Calu3 (cell line): ENCODE results near the gene TRDN. TPM values are rescaled to one million over a fixed set of nuclear protein-coding genes. Genes with fewer than 3 reads are reported as not detected.

ENCODE experiments used
- BruUV-seq: library from RNA; stranded (reverse); fragments of 400-500 nt; replicated peaks from 2 replicates; lab custom pipeline; 2021; lab: Mats Ljungman, UMichigan
- CTCF ChIA-PET: fragments of 300-600 bp; sonication (Branson Sonifier 250); formaldehyde crosslinking; loops from one replicate; lab custom pipeline; 2022; ENCODE audit warnings: antibody characterized with exemption; lab: Charles Lee
- DNase-seq: peaks from one replicate; pipeline ENCODE4 v3.0.0; 2022
- H3K27ac Mint-ChIP-seq: one replicate; pipeline ENCODE4 v1.8.0; 2022; ENCODE audit warnings: mixed read lengths; ENCODE audit not compliant: unreplicated experiment
- H3K27me3 Mint-ChIP-seq: one replicate; pipeline ENCODE4 v1.8.0; 2022; ENCODE audit warnings: mixed read lengths; ENCODE audit not compliant: unreplicated experiment
- H3K36me3 Mint-ChIP-seq: one replicate; pipeline ENCODE4 v1.8.0; 2022; ENCODE audit warnings: mild to moderate bottlenecking, moderate library complexity, mixed read lengths; ENCODE audit not compliant: insufficient read depth, unreplicated experiment
- H3K4me1 Mint-ChIP-seq: one replicate; pipeline ENCODE4 v1.8.0; 2022; ENCODE audit warnings: mild to moderate bottlenecking, low read depth, mixed read lengths; ENCODE audit not compliant: unreplicated experiment
- H3K4me3 Mint-ChIP-seq: one replicate; pipeline ENCODE4 v1.8.0; 2022; ENCODE audit warnings: mild to moderate bottlenecking, low read depth, moderate library complexity, mixed read lengths; ENCODE audit not compliant: unreplicated experiment
- H3K9me3 Mint-ChIP-seq: one replicate; pipeline ENCODE4 v1.8.0; 2022; ENCODE audit warnings: low read depth, mixed read lengths; ENCODE audit not compliant: unreplicated experiment
- intact Hi-C: fragments of 100-400 bp; cut with micrococcal nuclease; formaldehyde crosslinking; loops from one replicate; pipeline ENCODE4 v1.10.0; 2022; ENCODE audit not compliant: unreplicated experiment
- total RNA-seq: library from RNA; stranded (reverse); gene quantifications from 2 replicates; pipeline ENCODE4 v1.2.3, GENCODE V29; 2022
- TF ChIP-seq, protein P1 (sequence below): fragments of 200-600 bp; IDR thresholded peaks from one replicate; pipeline ENCODE4 v1.8.0; 2022; ENCODE audit warnings: antibody characterized with exemption; ENCODE audit not compliant: unreplicated experiment

The TRDN gene
- total RNA-seq, 1 experiment from 2014 or later = not detected

DNA sequence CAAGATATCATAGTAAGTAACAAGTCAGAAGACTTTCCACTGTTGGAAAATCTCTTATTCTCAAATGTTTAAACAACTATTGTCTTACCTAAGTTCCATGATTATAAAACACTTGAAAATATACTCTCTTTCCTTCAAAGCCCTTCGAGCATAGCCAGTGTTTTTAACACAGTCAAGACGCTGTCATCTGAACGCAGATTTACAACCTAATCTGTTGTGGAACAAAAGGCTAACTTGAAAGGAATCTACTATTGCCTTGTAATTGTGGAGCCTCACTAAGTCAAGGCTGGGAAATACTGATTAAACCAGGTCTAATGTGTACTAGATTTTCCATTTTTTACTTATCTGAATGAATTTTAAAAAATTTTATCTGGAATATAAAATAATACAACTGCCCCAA, 205.8 kb downstream of the TRDN start:
- H3K9me3 Mint-ChIP-seq = no peaks in the 10 kb centered on the region
- no peaks in the 10 kb centered on the region for H3K27me3 Mint-ChIP-seq
- H3K36me3 Mint-ChIP-seq = no peaks in the 10 kb centered on the region
- H3K4me3 Mint-ChIP-seq = no peak overlapping the region
- no peaks in the 10 kb centered on the region for H3K4me1 Mint-ChIP-seq
- CTCF ChIA-PET = no interaction called here
- H3K27ac Mint-ChIP-seq = no peak overlapping the region
- intact Hi-C loops = no loop called here
- TF ChIP-seq, protein P1, sequence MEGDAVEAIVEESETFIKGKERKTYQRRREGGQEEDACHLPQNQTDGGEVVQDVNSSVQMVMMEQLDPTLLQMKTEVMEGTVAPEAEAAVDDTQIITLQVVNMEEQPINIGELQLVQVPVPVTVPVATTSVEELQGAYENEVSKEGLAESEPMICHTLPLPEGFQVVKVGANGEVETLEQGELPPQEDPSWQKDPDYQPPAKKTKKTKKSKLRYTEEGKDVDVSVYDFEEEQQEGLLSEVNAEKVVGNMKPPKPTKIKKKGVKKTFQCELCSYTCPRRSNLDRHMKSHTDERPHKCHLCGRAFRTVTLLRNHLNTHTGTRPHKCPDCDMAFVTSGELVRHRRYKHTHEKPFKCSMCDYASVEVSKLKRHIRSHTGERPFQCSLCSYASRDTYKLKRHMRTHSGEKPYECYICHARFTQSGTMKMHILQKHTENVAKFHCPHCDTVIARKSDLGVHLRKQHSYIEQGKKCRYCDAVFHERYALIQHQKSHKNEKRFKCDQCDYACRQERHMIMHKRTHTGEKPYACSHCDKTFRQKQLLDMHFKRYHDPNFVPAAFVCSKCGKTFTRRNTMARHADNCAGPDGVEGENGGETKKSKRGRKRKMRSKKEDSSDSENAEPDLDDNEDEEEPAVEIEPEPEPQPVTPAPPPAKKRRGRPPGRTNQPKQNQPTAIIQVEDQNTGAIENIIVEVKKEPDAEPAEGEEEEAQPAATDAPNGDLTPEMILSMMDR = no peak
- no TSS peak for BruUV-seq
- no peak for DNase-seq

DNA sequence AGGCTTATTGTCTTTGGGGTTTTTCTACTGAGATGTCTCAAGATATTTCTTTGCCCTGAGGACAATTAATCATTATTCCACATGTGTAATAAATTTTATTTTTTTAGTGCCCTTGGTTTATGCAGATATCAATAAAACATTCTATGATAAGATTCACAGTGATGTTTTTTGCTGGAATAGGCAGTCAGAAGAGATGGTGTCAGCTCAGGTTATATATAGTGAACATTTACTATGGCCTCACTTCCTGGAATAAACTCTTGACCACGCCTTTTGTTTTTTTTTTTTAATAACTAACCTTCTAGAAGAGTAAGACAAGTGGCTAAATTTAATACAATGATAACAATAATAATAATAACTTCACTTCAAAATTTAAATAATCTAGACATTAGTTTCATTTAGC, 209.7 kb downstream of the TRDN start:
- BruUV-seq = no TSS peak
- no peak overlapping the region for H3K4me3 Mint-ChIP-seq
- H3K27ac Mint-ChIP-seq = no peak overlapping the region
- no peaks in the 10 kb centered on the region for H3K27me3 Mint-ChIP-seq
- intact Hi-C loops = no loop called here
- no peak for DNase-seq
- no peaks in the 10 kb centered on the region for H3K36me3 Mint-ChIP-seq
- H3K4me1 Mint-ChIP-seq = no peaks in the 10 kb centered on the region
- CTCF ChIA-PET = no interaction called here
- no peaks in the 10 kb centered on the region for H3K9me3 Mint-ChIP-seq
- TF ChIP-seq, protein P1 = no peak

DNA sequence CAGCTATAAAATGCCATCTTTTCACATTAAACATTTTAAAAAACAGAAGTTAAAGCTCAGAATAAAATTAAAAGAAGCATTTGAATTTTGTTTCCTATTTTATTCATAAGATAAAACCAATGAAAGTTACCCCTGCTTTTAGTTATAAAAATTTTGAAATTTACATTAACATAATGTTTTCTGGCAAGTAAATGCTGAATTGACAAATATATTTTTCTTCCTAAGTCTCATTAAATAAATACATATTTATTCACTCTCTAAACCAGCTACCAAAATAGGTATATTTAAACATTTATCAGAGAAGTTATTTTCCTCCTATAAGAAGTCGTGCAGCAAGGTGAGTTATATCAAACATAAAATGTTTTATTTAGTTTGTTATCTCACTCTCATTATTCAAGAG, 213.6 kb downstream of the TRDN start:
- no TSS peak for BruUV-seq
- TF ChIP-seq, protein P1 = no peak
- Mint-ChIP-seq H3K4me1 (no peaks in the 10 kb centered on the region), H3K4me3 (no peak overlapping the region), H3K36me3 (no peaks in the 10 kb centered on the region), H3K27ac (no peak overlapping the region), H3K27me3 (no peaks in the 10 kb centered on the region), H3K9me3 (no peaks in the 10 kb centered on the region)
- CTCF ChIA-PET = interaction anchor here (0.6 kb wide), 1 partner anchor 14 kb away, joined by 5 read pairs; no protein-coding TSS in a partner anchor
- intact Hi-C loops = no loop called here
- no peak for DNase-seq

GRCh38 chr6:123420512-123420911, 216.2 kb downstream of the TRDN start:
- intact Hi-C loops = no loop called here

More at GRCh38 chr6:123420512-123420911, 216.2 kb downstream of the TRDN start:
- CTCF ChIA-PET = interaction anchor here (1.2 kb wide), 1 partner anchor 295 kb away, joined by 4 read pairs; no protein-coding TSS in a partner anchor
- H3K9me3 Mint-ChIP-seq = no peaks in the 10 kb centered on the region
- TF ChIP-seq, protein P1 = no peak
- no peaks in the 10 kb centered on the region for H3K4me1 Mint-ChIP-seq
- no peak overlapping the region for H3K4me3 Mint-ChIP-seq
- no peak overlapping the region for H3K27ac Mint-ChIP-seq
- no peak for DNase-seq
- H3K36me3 Mint-ChIP-seq = no peaks in the 10 kb centered on the region
- H3K27me3 Mint-ChIP-seq = no peaks in the 10 kb centered on the region
- BruUV-seq = no TSS peak
